HEK293 (cell line): ENCODE results near the gene PCDH8.

Source experiments
- CTCF ChIA-PET: fragments of 350-600 bp; formaldehyde crosslinking; extraction: SDS; loops from one replicate; lab custom pipeline; 2021; ENCODE audit warnings: antibody characterized with exemption; lab: Yijun Ruan, JAX
- POLR2A ChIA-PET: fragments of 300-600 bp; formaldehyde crosslinking; extraction: SDS; loops from one replicate; lab custom pipeline; 2020; ENCODE audit warnings: antibody characterized with exemption, inconsistent platforms; lab: Yijun Ruan, JAX
- H3K27ac ChIP-seq: fragments of 200-500 bp; sonication (Bioruptor generic); 2 replicates; pipeline ENCODE4 v1.5.1; 2014; ENCODE audit warnings: low read depth, low read length, control low read depth, inconsistent platforms; ENCODE audit errors: extremely low read depth
- H3K36me3 ChIP-seq, 2 experiments: fragments of 200-500 bp in 1 of 2; sonication (Bioruptor generic) in 1 of 2; 1 replicate in 1 of 2; 2 replicates in 1 of 2; pipeline ENCODE4 v1.5.1; 2014 to 2017; ENCODE audit warnings: inconsistent platforms in 2 of 2, low read length in 2 of 2; ENCODE audit not compliant: control insufficient read depth in 2 of 2, insufficient read depth in 1 of 2
- H3K4me1 ChIP-seq: fragments of 200-500 bp; sonication (Bioruptor generic); 2 replicates; pipeline ENCODE4 v1.5.1; 2014; ENCODE audit warnings: mild to moderate bottlenecking, low read length, inconsistent platforms; ENCODE audit not compliant: control insufficient read depth, insufficient read depth
- H3K4me3 ChIP-seq: 2 replicates; pipeline ENCODE4 v1.5.1; 2011; ENCODE audit warnings: low read depth, mild to moderate bottlenecking, control low read depth, low read length, moderate library complexity
- H3K9me3 ChIP-seq: fragments of 200-500 bp; sonication (Bioruptor generic); 2 replicates; pipeline ENCODE4 v1.5.1; 2014; ENCODE audit warnings: low read depth, low read length, inconsistent platforms; ENCODE audit not compliant: control insufficient read depth, insufficient read depth
- ATF2 ChIP-seq: fragments of 450-650 bp; formaldehyde crosslinking; IDR thresholded peaks from 2 replicates; pipeline ENCODE4 v1.5.1; 2016; ENCODE audit warnings: missing biosample characterization, missing genetic modification characterization, low read depth
- BCL11B ChIP-seq: fragments of 450-650 bp; formaldehyde crosslinking; IDR thresholded peaks from 2 replicates; pipeline ENCODE4 v1.5.1; 2016; ENCODE audit warnings: low read depth, missing biosample characterization, missing genetic modification characterization
- GLIS1 ChIP-seq: fragments of 450-650 bp; formaldehyde crosslinking; IDR thresholded peaks from 2 replicates; pipeline ENCODE4 v1.5.1; 2016; ENCODE audit warnings: missing biosample characterization, missing genetic modification characterization
- PRDM4 ChIP-seq: fragments of 450-650 bp; formaldehyde crosslinking; IDR thresholded peaks from 2 replicates; pipeline ENCODE4 v1.5.1; 2017; ENCODE audit warnings: missing biosample characterization, missing genetic modification characterization
- WT1 ChIP-seq: fragments of 450-650 bp; formaldehyde crosslinking; IDR thresholded peaks from 2 replicates; pipeline ENCODE4 v1.5.1; 2016; ENCODE audit warnings: missing biosample characterization, missing genetic modification characterization
- ZBTB1 ChIP-seq: fragments of 450-650 bp; formaldehyde crosslinking; IDR thresholded peaks from 2 replicates; pipeline ENCODE4 v1.5.1; 2016; ENCODE audit warnings: missing biosample characterization, missing genetic modification characterization
- ZNF148 ChIP-seq: fragments of 450-650 bp; formaldehyde crosslinking; IDR thresholded peaks from 2 replicates; pipeline ENCODE4 v1.5.0; 2017; ENCODE audit warnings: missing biosample characterization, missing genetic modification characterization, borderline replicate concordance
- ZNF169 ChIP-seq: fragments of 450-650 bp; formaldehyde crosslinking; IDR thresholded peaks from 2 replicates; pipeline ENCODE4 v1.5.1; 2016; ENCODE audit warnings: missing biosample characterization, missing genetic modification characterization
- ZNF398 ChIP-seq: fragments of 450-650 bp; formaldehyde crosslinking; IDR thresholded peaks from 2 replicates; pipeline ENCODE4 v1.5.1; 2017; ENCODE audit warnings: missing biosample characterization, missing genetic modification characterization
- ZNF48 ChIP-seq: fragments of 450-650 bp; formaldehyde crosslinking; IDR thresholded peaks from 2 replicates; pipeline ENCODE4 v1.5.1; 2016; ENCODE audit warnings: missing biosample characterization, missing genetic modification characterization
- ZNF549 ChIP-seq: fragments of 450-650 bp; IDR thresholded peaks from 2 replicates; pipeline ENCODE4 v1.5.1; 2018; ENCODE audit warnings: missing biosample characterization, missing genetic modification characterization, mild to moderate bottlenecking, inconsistent platforms, moderate library complexity
- ZSCAN18 ChIP-seq: fragments of 450-650 bp; formaldehyde crosslinking; IDR thresholded peaks from 2 replicates; pipeline ENCODE4 v1.5.1; 2016; ENCODE audit warnings: missing biosample characterization, missing genetic modification characterization

Gene PCDH8

GRCh38 chr13:52800856-52801255 is 47.6 kb downstream of the PCDH8 start (continued):
- TF ChIP-seq ATF2: no peak
- no peak for TF ChIP-seq ZBTB1 (tag by site-specific recombination)
- no peak for TF ChIP-seq ZNF549 (tag by site-specific recombination)
- no peak for TF ChIP-seq ZNF398 (tag by site-specific recombination)
- TF ChIP-seq ZNF148 (tag by site-specific recombination): no peak
- no peak for TF ChIP-seq BCL11B (tag by site-specific recombination)

- H3K27ac ChIP-seq: no peak overlapping the region
- CTCF ChIA-PET: interaction anchor here (2.4 kb wide), 1 partner anchor 11 kb away, joined by 6 read pairs; no protein-coding TSS in a partner anchor
Measured at GRCh38 chr13:52798770-52799430, 49.5 kb downstream of the PCDH8 start.

More at GRCh38 chr13:52798770-52799430, 49.5 kb downstream of the PCDH8 start:
- TF ChIP-seq ZNF48 (tag by site-specific recombination): no peak
- TF ChIP-seq ZSCAN18 (tag by site-specific recombination): no peak
- TF ChIP-seq GLIS1 (tag by site-specific recombination): no peak
- no peak for TF ChIP-seq ZNF169 (tag by site-specific recombination)
- no peak for TF ChIP-seq WT1 (tag by site-specific recombination)
- no peak for TF ChIP-seq PRDM4
- TF ChIP-seq, all 188 proteins: peak for 0
- peaks cover 3% of the 10 kb centered on the region for H3K4me1 ChIP-seq
- H3K36me3 ChIP-seq: no peaks in the 10 kb centered on the region
- H3K9me3 ChIP-seq: no peaks in the 10 kb centered on the region
- POLR2A ChIA-PET: no interaction called here
- no peak overlapping the region for H3K4me3 ChIP-seq
